GM12878 (cell line): ENCODE results near the gene AFAP1L2. TPM values are rescaled to one million over a fixed set of nuclear protein-coding genes. Genes with fewer than 3 reads are reported as not detected.

Experiments used
- BCLAF1 ChIP-seq: fragments of 450-650 bp; IDR thresholded peaks from 2 replicates; pipeline ENCODE4 v1.6.1; 2017; ENCODE audit warnings: antibody characterized with exemption, mild to moderate bottlenecking, moderate library complexity
- BMI1 ChIP-seq: fragments of 450-650 bp; IDR thresholded peaks from 2 replicates; pipeline ENCODE4 v1.6.1; 2016; ENCODE audit warnings: mild to moderate bottlenecking, moderate library complexity, borderline replicate concordance
- BRCA1 ChIP-seq: IDR thresholded peaks from 2 replicates; pipeline ENCODE4 v1.6.1; 2011; ENCODE audit warnings: low read depth, low read length, improper control_type of control experiment
- CBFB ChIP-seq: IDR thresholded peaks from 2 replicates; pipeline ENCODE4 v1.6.1; 2016; ENCODE audit warnings: antibody characterized with exemption, low read depth
- DPF2 ChIP-seq: fragments of 450-650 bp; IDR thresholded peaks from 2 replicates; pipeline ENCODE4 v1.6.1; 2017; ENCODE audit warnings: mild to moderate bottlenecking
- E4F1 ChIP-seq: fragments of 450-650 bp; IDR thresholded peaks from 2 replicates; pipeline ENCODE4 v1.6.1; 2018; ENCODE audit warnings: borderline replicate concordance, mild to moderate bottlenecking; ENCODE audit not compliant: partially characterized antibody
- EED ChIP-seq: sonication (generic); IDR thresholded peaks from 2 replicates; pipeline ENCODE4 v1.6.1; 2016; ENCODE audit warnings: antibody characterized with exemption, low read depth
- EP300 ChIP-seq, 2 experiments: fragments of 150-350 bp in 1 of 2; IDR thresholded peaks; 2 replicates each; pipeline ENCODE4 v1.6.1; 2011 to 2012; ENCODE audit warnings: low read depth in 2 of 2, low read length in 2 of 2, borderline replicate concordance in 1 of 2, improper control_type of control experiment in 1 of 2, inconsistent platforms in 1 of 2; ENCODE audit not compliant: control insufficient read depth in 1 of 2
- GATAD2B ChIP-seq: fragments of 450-650 bp; conservative IDR thresholded peaks from 2 replicates; pipeline ENCODE4 v1.6.1; 2017; ENCODE audit warnings: low read depth, mild to moderate bottlenecking, moderate library complexity
- HCFC1 ChIP-seq: fragments of 150-350 bp; IDR thresholded peaks from 2 replicates; pipeline ENCODE4 v1.6.1; 2014; ENCODE audit warnings: low read length
- HDAC2 ChIP-seq: fragments of 200-600 bp; sonication (generic); IDR thresholded peaks from 2 replicates; pipeline ENCODE4 v1.6.1; 2017
- IKZF1 ChIP-seq: fragments of 450-650 bp; conservative IDR thresholded peaks from 2 replicates; pipeline ENCODE4 v1.6.1; 2017; ENCODE audit warnings: antibody characterized with exemption, mild to moderate bottlenecking
- IKZF2 ChIP-seq, 2 experiments: fragments of 450-650 bp; IDR thresholded peaks; 2 replicates each; pipeline ENCODE4 v1.6.1; 2017; ENCODE audit warnings: mild to moderate bottlenecking in 2 of 2, moderate library complexity in 2 of 2
- JUNB ChIP-seq: IDR thresholded peaks from 2 replicates; pipeline ENCODE4 v1.6.1; 2016; ENCODE audit warnings: antibody characterized with exemption, mild to moderate bottlenecking
- KAT2A ChIP-seq: conservative IDR thresholded peaks from 2 replicates; pipeline ENCODE4 v1.6.1; 2011; ENCODE audit warnings: low read depth, low read length; ENCODE audit not compliant: control insufficient read depth
- MEF2A ChIP-seq: IDR thresholded peaks from 2 replicates; pipeline ENCODE4 v1.6.1; 2011; ENCODE audit warnings: low read depth, mild to moderate bottlenecking, low read length, moderate library complexity; ENCODE audit not compliant: insufficient read depth
- MXI1 ChIP-seq: fragments of 150-350 bp; IDR thresholded peaks from 2 replicates; pipeline ENCODE4 v1.6.1; 2011; ENCODE audit warnings: low read depth, mild to moderate bottlenecking, inconsistent platforms, low read length, improper control_type of control experiment
- MYB ChIP-seq: fragments of 150-350 bp; IDR thresholded peaks from 2 replicates; pipeline ENCODE4 v1.6.1; 2014; ENCODE audit warnings: mild to moderate bottlenecking, low read depth, low read length, borderline replicate concordance
- MYC ChIP-seq: IDR thresholded peaks from 2 replicates; pipeline ENCODE4 v1.6.1; 2011; ENCODE audit warnings: mild to moderate bottlenecking, low read length, moderate library complexity, inconsistent platforms; ENCODE audit not compliant: insufficient read depth, insufficient replicate concordance, insufficient read length, severe bottlenecking
- NR2C2 ChIP-seq: IDR thresholded peaks from 2 replicates; pipeline ENCODE4 v1.6.1; 2011; ENCODE audit warnings: borderline replicate concordance, low read depth; ENCODE audit not compliant: control insufficient read depth, insufficient read length
- RAD51 ChIP-seq: fragments of 450-650 bp; IDR thresholded peaks from 2 replicates; pipeline ENCODE4 v1.6.1; 2016; ENCODE audit warnings: moderate library complexity, mild to moderate bottlenecking, inconsistent platforms
- RBBP5 ChIP-seq: fragments of 200-600 bp; sonication (generic); conservative IDR thresholded peaks from 2 replicates; pipeline ENCODE4 v1.6.1; 2016
- RUNX3 ChIP-seq: IDR thresholded peaks from 2 replicates; pipeline ENCODE4 v1.6.1; 2012; ENCODE audit warnings: low read length, inconsistent platforms
- SPI1 ChIP-seq: IDR thresholded peaks from 2 replicates; pipeline ENCODE4 v1.6.1; 2011; ENCODE audit warnings: low read depth, mild to moderate bottlenecking, low read length, moderate library complexity, borderline replicate concordance; ENCODE audit not compliant: insufficient read depth
- TARDBP ChIP-seq: IDR thresholded peaks from 2 replicates; pipeline ENCODE4 v1.6.1; 2016; ENCODE audit warnings: borderline replicate concordance
- TBL1XR1 ChIP-seq: IDR thresholded peaks from 2 replicates; pipeline ENCODE4 v1.6.1; 2012; ENCODE audit warnings: low read depth, low read length, improper control_type of control experiment
- YY1 ChIP-seq: IDR thresholded peaks from 2 replicates; pipeline ENCODE4 v1.6.1; 2011; ENCODE audit warnings: low read depth, mild to moderate bottlenecking, low read length
- ZZZ3 ChIP-seq: IDR thresholded peaks from 2 replicates; pipeline ENCODE4 v1.6.1; 2011; ENCODE audit warnings: low read depth; ENCODE audit not compliant: control insufficient read depth, insufficient read length
- polyA plus RNA-seq, 11 experiments: library from polyadenylated mRNA; depleted of rRNA in 4 of 11; unstranded in 6 of 11; stranded (reverse) in 5 of 11; fragments of >200 nt; fragmentation: Nextera tagmentation in 4 of 11; fragmentation: Illumina TruSeq in 1 of 11; extraction: Ambion mirVana in 4 of 11; extraction: Trizol in 1 of 11; gene quantifications; 1 replicate in 1 of 11; 2 replicates in 10 of 11; pipeline versions ENCODE4 v1.2.1 to v1.2.3, GENCODE V29; 2011 to 2016; ENCODE audit warnings: inconsistent platforms in 2 of 11, missing spikeins in 2 of 11, low read depth in 1 of 11
- total RNA-seq, 4 experiments: library from RNA; depleted of rRNA in 3 of 4; stranded (reverse); fragments of >200 nt in 3 of 4; fragmentation: Illumina TruSeq in 1 of 4; extraction: Trizol in 1 of 4; gene quantifications; 2 replicates each; pipeline versions ENCODE4 v1.2.1 to v1.2.3, GENCODE V29; 2013 to 2021

The AFAP1L2 gene
- total and polyA plus RNA-seq, 10 of the 15 experiments (the other 5 are each of a cell fraction or from before 2014, with no cell fraction given): 0.03 to 4.0 (median 0.34) TPM

GRCh38 chr10:114388275-114388674 lies 16.0 kb downstream of the AFAP1L2 start (continued):
- TF ChIP-seq JUNB (peak; percentile 60; the same call in 1 of the 2 replicates), MEF2A (peak; percentile 93), HCFC1 (no peak), MYB (no peak), RBBP5 (no peak), HDAC2 (no peak), IKZF2 (IDR thresholded peaks at IDR 0.05) (peak; percentile 66 to 84), BRCA1 (no peak), ZZZ3 (no peak), IKZF1 (peak; percentile 82), RUNX3 (peak; percentile 98), RAD51 (no peak), DPF2 (peak; percentile 74), EP300 (IDR thresholded peaks at IDR 0.05; ENCODE audit: borderline replicate concordance in 1 of 2, control insufficient read depth in 1 of 2, low read depth in 2 of 2, low read length in 2 of 2) (no peak), EED (0 out of 2 replicates have a peak, but pooled peaks have one; percentile 41), BMI1 (no peak), CBFB (peak; percentile 57; the same call in 1 of the 2 replicates), E4F1 (no peak), TARDBP (no peak), GATAD2B (no peak), MXI1 (no peak), KAT2A (no peak), YY1 (no peak), MYC (no peak), TBL1XR1 (no peak), SPI1 (peak; percentile 42; the same call in 1 of the 2 replicates), NR2C2 (no peak), BCLAF1 (no peak)
